OCI-LY7 (cell line): ENCODE data around the gene SARDH. TPM values are rescaled to one million over a fixed set of nuclear protein-coding genes. Genes with fewer than 3 reads are reported as not detected.

Experiments
- BruUV-seq: library from RNA; stranded (reverse); fragments of 400-500 nt; replicated peaks from 2 replicates; lab custom pipeline; 2021; lab: Mats Ljungman, UMichigan
- CTCF ChIA-PET: fragments of 300-600 bp; sonication (Branson Sonifier 250); formaldehyde crosslinking; loops from one replicate; lab custom pipeline; 2022; ENCODE audit warnings: antibody characterized with exemption; ENCODE audit not compliant: unreplicated experiment; lab: Charles Lee
- POLR2A ChIA-PET: fragments of 300-600 bp; sonication (Branson Sonifier 250); formaldehyde crosslinking; loops from one replicate; lab custom pipeline; 2022; ENCODE audit warnings: antibody characterized with exemption; lab: Charles Lee
- DNase-seq: peaks from one replicate; pipeline ENCODE4 v3.0.0-alpha.2; 2015; ENCODE audit warnings: low spot score
- H2AFZ ChIP-seq: fragments of 200-600 bp; sonication (generic), shearing (Covaris generic); 2 replicates; pipeline ENCODE4 v1.6.1; 2014; ENCODE audit warnings: mild to moderate bottlenecking, antibody characterized with exemption, low read length, moderate library complexity
- H3K27ac ChIP-seq: fragments of 200-600 bp; sonication (generic); 2 replicates; pipeline ENCODE4 v1.5.1; 2014; ENCODE audit warnings: mixed run types, low read depth, mild to moderate bottlenecking, moderate library complexity, low read length, inconsistent platforms; ENCODE audit not compliant: poor library complexity, severe bottlenecking
- H3K36me3 ChIP-seq: fragments of 200-600 bp; sonication (generic); 2 replicates; pipeline ENCODE4 v1.6.1; 2014; ENCODE audit warnings: mild to moderate bottlenecking, antibody characterized with exemption, low read length, moderate library complexity, mixed read lengths; ENCODE audit not compliant: insufficient read depth
- H3K4me1 ChIP-seq: fragments of 200-600 bp; sonication (generic); 2 replicates; pipeline ENCODE4 v1.5.1; 2014; ENCODE audit warnings: mild to moderate bottlenecking, low read length; ENCODE audit not compliant: insufficient read depth, poor library complexity, severe bottlenecking
- H3K4me2 ChIP-seq: fragments of 200-600 bp; sonication (generic); 2 replicates; pipeline ENCODE4 v1.6.1; 2014; ENCODE audit warnings: mild to moderate bottlenecking, low read length
- H3K4me3 ChIP-seq: fragments of 200-600 bp; sonication (generic); 2 replicates; pipeline ENCODE4 v1.5.1; 2014; ENCODE audit warnings: mild to moderate bottlenecking, low read depth, low read length; ENCODE audit not compliant: poor library complexity, severe bottlenecking
- H3K79me2 ChIP-seq: fragments of 200-600 bp; sonication (generic); 2 replicates; pipeline ENCODE4 v1.6.1; 2016; ENCODE audit warnings: low read depth, mild to moderate bottlenecking, low read length, moderate library complexity, mixed read lengths; ENCODE audit not compliant: insufficient read depth
- H3K9me2 ChIP-seq: fragments of 200-600 bp; sonication (generic); 2 replicates; pipeline ENCODE4 v1.6.1; 2016; ENCODE audit warnings: mild to moderate bottlenecking, low read length, mixed read lengths; ENCODE audit not compliant: insufficient read depth
- H3K9me3 ChIP-seq: fragments of 200-600 bp; sonication (generic); 2 replicates; pipeline ENCODE4 v1.6.1; 2014; ENCODE audit warnings: mild to moderate bottlenecking, mixed run types, low read length, mixed read lengths
- H4K20me1 ChIP-seq: fragments of 200-600 bp; sonication (generic); 2 replicates; pipeline ENCODE4 v1.6.1; 2014; ENCODE audit warnings: mild to moderate bottlenecking, antibody characterized with exemption, low read length, moderate library complexity, mixed read lengths; ENCODE audit not compliant: insufficient read depth
- CTCF ChIP-seq: fragments of 200-600 bp; sonication (generic); conservative IDR thresholded peaks from 2 replicates; pipeline ENCODE4 v1.5.1; 2014; ENCODE audit warnings: mild to moderate bottlenecking, antibody characterized with exemption, low read length, moderate library complexity, mixed read lengths
- EZH2phosphoT487 ChIP-seq: fragments of 200-600 bp; sonication (generic); IDR thresholded peaks from 2 replicates; pipeline ENCODE4 v1.6.1; 2018; ENCODE audit warnings: low read depth, borderline replicate concordance, mild to moderate bottlenecking, mixed run types, antibody characterized with exemption, low read length, moderate library complexity, mixed read lengths
- intact Hi-C: fragments of 100-400 bp; cut with micrococcal nuclease; formaldehyde crosslinking; loops from one replicate; pipeline ENCODE4 v1.10.0; 2022; ENCODE audit not compliant: unreplicated experiment
- total RNA-seq, 2 experiments: library from RNA; depleted of rRNA in 1 of 2; stranded (reverse); fragments of >200 nt in 1 of 2; shearing (Covaris generic) in 1 of 2; gene quantifications; 2 replicates each; pipeline ENCODE4 v1.2.3, GENCODE V29; 2014 to 2022

Gene SARDH
- total RNA-seq, 2 experiments from 2014 or later, result 42.8 to 60.8 TPM

- no peaks in the 10 kb centered on the region for H3K79me2 ChIP-seq
- no peak overlapping the region for H3K4me3 ChIP-seq
- H3K4me1 ChIP-seq, result peaks cover 13% of the 10 kb centered on the region
- H3K4me2 ChIP-seq, result no peak overlapping the region
- no peak for DNase-seq
- H2AFZ ChIP-seq, result no peak overlapping the region
- intact Hi-C loops, result no loop called here
- no peaks in the 10 kb centered on the region for H4K20me1 ChIP-seq
- POLR2A ChIA-PET, result no interaction called here
- no peak overlapping the region for H3K27ac ChIP-seq
- 0 out of 2 replicates have a peak, but pooled peaks cover 6% of the 10 kb centered on the region for H3K9me3 ChIP-seq
- TF ChIP-seq EZH2phosphoT487 (no peak), CTCF (no peak)
- no peaks in the 10 kb centered on the region for H3K36me3 ChIP-seq
- no peaks in the 10 kb centered on the region for H3K9me2 ChIP-seq
- no TSS peak for BruUV-seq
- CTCF ChIA-PET, result no interaction called here
Measured at GRCh38 chr9:133621725-133622267, 116.4 kb downstream of the SARDH start.

- Histone ChIP-seq H3K9me3 (0 out of 2 replicates have a peak, but pooled peaks cover under 1% of the 10 kb centered on the region), H3K79me2 (no peaks in the 10 kb centered on the region)
- CTCF ChIA-PET, result no interaction called here
Measured at GRCh38 chr9:133619791-133620190, 118.4 kb downstream of the SARDH start.

More at GRCh38 chr9:133619791-133620190, 118.4 kb downstream of the SARDH start:
- intact Hi-C loops, result no loop called here
- Histone ChIP-seq H3K4me2 (peak overlapping the region; percentile 64), H2AFZ (peak overlapping the region; percentile 92), H3K36me3 (no peaks in the 10 kb centered on the region), H3K4me3 (no peak overlapping the region), H3K27ac (no peak overlapping the region), H4K20me1 (no peaks in the 10 kb centered on the region), H3K4me1 (peaks cover 13% of the 10 kb centered on the region), H3K9me2 (no peaks in the 10 kb centered on the region)
- TF ChIP-seq EZH2phosphoT487 (no peak), CTCF (no peak)
- POLR2A ChIA-PET, result interaction anchor here (1.1 kb wide), 1 partner anchor 19 kb away, joined by 3 read pairs; no protein-coding TSS in a partner anchor
- BruUV-seq, result no TSS peak
- DNase-seq, result peak; percentile 67
